Gastroesophageal sphincter (tissue), 3 donors: ENCODE measurements around the gene KRTAP10-1.

Experiments used
- EP300 ChIP-seq: sonication (generic); formaldehyde crosslinking; IDR thresholded peaks from one replicate; pipeline ENCODE4 v1.6.1; 2017; ENCODE audit warnings: antibody characterized with exemption, mild to moderate bottlenecking
- POLR2A ChIP-seq, 2 donors: fragments of 450-650 bp; IDR thresholded peaks; one replicate each; pipeline ENCODE4 v1.6.1; 2017; ENCODE audit warnings: antibody characterized with exemption in 2 of 2, mild to moderate bottlenecking in 2 of 2, moderate library complexity in 1 of 2
- POLR2AphosphoS5 ChIP-seq: sonication (generic); formaldehyde crosslinking; IDR thresholded peaks from one replicate; pipeline ENCODE4 v1.6.1; 2017; ENCODE audit warnings: antibody characterized with exemption
- TF ChIP-seq, protein P1 (sequence below), 4 experiments: fragments of 200-600 bp in 2 of 4; fragments of 450-650 bp in 2 of 4; sonication (generic) in 1 of 4; IDR thresholded peaks; one replicate each; pipeline ENCODE4 v1.5.1; 2017 to 2019; ENCODE audit warnings: antibody characterized with exemption in 4 of 4, mild to moderate bottlenecking in 2 of 4, moderate library complexity in 2 of 4

DNA sequence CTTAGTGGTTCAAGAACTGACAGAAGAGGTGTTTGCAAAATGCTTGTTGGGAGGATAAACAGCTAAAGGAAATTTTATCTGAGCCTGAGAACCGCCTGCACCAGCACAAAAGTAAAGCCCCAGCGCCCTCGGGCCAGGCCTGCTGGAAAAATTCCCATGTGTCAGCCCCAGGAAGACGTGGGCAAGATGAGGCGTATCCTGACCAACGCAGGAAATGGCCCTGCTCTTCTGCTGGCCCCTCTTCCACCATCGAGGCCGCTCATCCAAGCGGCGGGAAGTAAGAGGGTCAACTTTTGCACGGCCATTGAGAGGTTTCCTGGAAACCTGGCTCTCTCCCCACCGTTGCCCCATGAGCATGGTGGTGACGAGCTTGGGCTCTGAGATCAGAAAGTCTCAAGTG is 45.0 kb downstream of the KRTAP10-1 start:
- TF ChIP-seq EP300 (no peak), POLR2AphosphoS5 (no peak), POLR2A (IDR thresholded peaks at IDR 0.05) (no peak)
- TF ChIP-seq, protein P1, sequence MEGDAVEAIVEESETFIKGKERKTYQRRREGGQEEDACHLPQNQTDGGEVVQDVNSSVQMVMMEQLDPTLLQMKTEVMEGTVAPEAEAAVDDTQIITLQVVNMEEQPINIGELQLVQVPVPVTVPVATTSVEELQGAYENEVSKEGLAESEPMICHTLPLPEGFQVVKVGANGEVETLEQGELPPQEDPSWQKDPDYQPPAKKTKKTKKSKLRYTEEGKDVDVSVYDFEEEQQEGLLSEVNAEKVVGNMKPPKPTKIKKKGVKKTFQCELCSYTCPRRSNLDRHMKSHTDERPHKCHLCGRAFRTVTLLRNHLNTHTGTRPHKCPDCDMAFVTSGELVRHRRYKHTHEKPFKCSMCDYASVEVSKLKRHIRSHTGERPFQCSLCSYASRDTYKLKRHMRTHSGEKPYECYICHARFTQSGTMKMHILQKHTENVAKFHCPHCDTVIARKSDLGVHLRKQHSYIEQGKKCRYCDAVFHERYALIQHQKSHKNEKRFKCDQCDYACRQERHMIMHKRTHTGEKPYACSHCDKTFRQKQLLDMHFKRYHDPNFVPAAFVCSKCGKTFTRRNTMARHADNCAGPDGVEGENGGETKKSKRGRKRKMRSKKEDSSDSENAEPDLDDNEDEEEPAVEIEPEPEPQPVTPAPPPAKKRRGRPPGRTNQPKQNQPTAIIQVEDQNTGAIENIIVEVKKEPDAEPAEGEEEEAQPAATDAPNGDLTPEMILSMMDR (IDR thresholded peaks at IDR 0.05), result no peak
